ENCODE results near the gene IGSF9B.

IGSF9B gene

GRCh38 chr11:133934096-133934495 lies 22.7 kb downstream of the IGSF9B start:
- Histone ChIP-seq H3K4me2 (ENCODE audit: low read length) (no peak overlapping the region), H3K9me3 (ENCODE audit: control insufficient read depth, low read length) (no peaks in the 10 kb centered on the region), H3K36me3 (ENCODE audit: control insufficient read depth, insufficient read depth, low read length) (no peaks in the 10 kb centered on the region), H3K27ac (no peak overlapping the region), H2AFZ (no peak overlapping the region), H3K4me3 (ENCODE audit: low read depth, low read length) (no peak overlapping the region), H3K79me2 (no peaks in the 10 kb centered on the region), H3K27me3 (ENCODE audit: control insufficient read depth, insufficient read depth, low read length) (no peaks in the 10 kb centered on the region), H3K4me1 (peaks cover 16% of the 10 kb centered on the region), H3K9ac (no peak overlapping the region)
- TF ChIP-seq, protein P1, sequence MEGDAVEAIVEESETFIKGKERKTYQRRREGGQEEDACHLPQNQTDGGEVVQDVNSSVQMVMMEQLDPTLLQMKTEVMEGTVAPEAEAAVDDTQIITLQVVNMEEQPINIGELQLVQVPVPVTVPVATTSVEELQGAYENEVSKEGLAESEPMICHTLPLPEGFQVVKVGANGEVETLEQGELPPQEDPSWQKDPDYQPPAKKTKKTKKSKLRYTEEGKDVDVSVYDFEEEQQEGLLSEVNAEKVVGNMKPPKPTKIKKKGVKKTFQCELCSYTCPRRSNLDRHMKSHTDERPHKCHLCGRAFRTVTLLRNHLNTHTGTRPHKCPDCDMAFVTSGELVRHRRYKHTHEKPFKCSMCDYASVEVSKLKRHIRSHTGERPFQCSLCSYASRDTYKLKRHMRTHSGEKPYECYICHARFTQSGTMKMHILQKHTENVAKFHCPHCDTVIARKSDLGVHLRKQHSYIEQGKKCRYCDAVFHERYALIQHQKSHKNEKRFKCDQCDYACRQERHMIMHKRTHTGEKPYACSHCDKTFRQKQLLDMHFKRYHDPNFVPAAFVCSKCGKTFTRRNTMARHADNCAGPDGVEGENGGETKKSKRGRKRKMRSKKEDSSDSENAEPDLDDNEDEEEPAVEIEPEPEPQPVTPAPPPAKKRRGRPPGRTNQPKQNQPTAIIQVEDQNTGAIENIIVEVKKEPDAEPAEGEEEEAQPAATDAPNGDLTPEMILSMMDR (IDR thresholded peaks at IDR 0.05): no peak

DNA sequence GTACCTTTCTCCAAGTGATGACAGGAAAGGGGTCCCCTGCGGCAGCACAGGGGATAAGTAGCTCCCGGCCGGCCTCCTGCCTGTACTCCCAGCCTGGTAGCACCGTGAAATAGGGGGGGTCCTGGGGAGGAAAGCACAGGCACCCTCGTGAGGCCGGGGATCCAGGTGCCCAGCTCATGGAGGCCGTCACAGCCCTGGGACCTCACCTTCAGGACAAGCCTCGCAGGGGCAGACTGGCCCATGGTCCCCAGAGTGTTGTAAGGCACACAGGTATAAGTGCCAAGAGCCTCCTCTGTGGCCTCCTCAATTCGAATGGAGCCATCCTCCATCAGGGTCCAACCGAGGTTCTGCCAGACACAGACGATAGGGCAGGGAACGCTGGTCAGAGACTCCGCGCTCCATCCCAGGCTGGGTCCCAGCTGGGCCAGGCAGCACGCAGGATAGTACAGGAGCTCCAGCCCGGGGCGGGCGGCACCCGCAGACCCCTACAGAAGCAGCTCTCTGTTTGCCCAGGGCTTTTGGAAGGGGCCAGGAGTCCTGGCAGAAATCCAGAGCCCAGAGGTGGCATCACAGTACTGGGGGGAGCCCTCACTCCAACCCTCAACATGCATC lies 25.2 kb downstream of the IGSF9B start:
- no peak overlapping the region for H3K9ac ChIP-seq
- no peaks in the 10 kb centered on the region for H3K9me3 ChIP-seq (ENCODE audit: control insufficient read depth, low read length)
- no peak overlapping the region for H3K4me3 ChIP-seq (ENCODE audit: low read depth, low read length)
- TF ChIP-seq, protein P1 (IDR thresholded peaks at IDR 0.05): no peak
- no peaks in the 10 kb centered on the region for H3K36me3 ChIP-seq (ENCODE audit: control insufficient read depth, insufficient read depth, low read length)
- no peak overlapping the region for H2AFZ ChIP-seq
- H3K27ac ChIP-seq: no peak overlapping the region
- H3K79me2 ChIP-seq: no peaks in the 10 kb centered on the region
- no peak overlapping the region for H3K4me2 ChIP-seq (ENCODE audit: low read length)
- H3K4me1 ChIP-seq: peaks cover 26% of the 10 kb centered on the region
- no peaks in the 10 kb centered on the region for H3K27me3 ChIP-seq (ENCODE audit: control insufficient read depth, insufficient read depth, low read length)

- H3K79me2 ChIP-seq: no peaks in the 10 kb centered on the region
- H3K27ac ChIP-seq: no peak overlapping the region
Observed at GRCh38 chr11:133930767-133931448, 25.9 kb downstream of the IGSF9B start.

GRCh38 chr11:133930053-133930766 lies 26.6 kb downstream of the IGSF9B start:
- Histone ChIP-seq H2AFZ (no peak overlapping the region), H3K4me2 (ENCODE audit: low read length) (no peak overlapping the region), H3K9ac (no peak overlapping the region), H3K4me1 (peaks cover 21% of the 10 kb centered on the region), H3K36me3 (ENCODE audit: control insufficient read depth, insufficient read depth, low read length) (no peaks in the 10 kb centered on the region), H3K79me2 (no peaks in the 10 kb centered on the region), H3K27ac (no peak overlapping the region), H3K9me3 (ENCODE audit: control insufficient read depth, low read length) (no peaks in the 10 kb centered on the region), H3K4me3 (ENCODE audit: low read depth, low read length) (no peak overlapping the region), H3K27me3 (ENCODE audit: control insufficient read depth, insufficient read depth, low read length) (no peaks in the 10 kb centered on the region)
- TF ChIP-seq, protein P1 (IDR thresholded peaks at IDR 0.05): no peak

More at GRCh38 chr11:133930767-133931448, 25.9 kb downstream of the IGSF9B start:
- Histone ChIP-seq H3K4me1 (peaks cover 21% of the 10 kb centered on the region), H3K4me2 (ENCODE audit: low read length) (no peak overlapping the region), H2AFZ (no peak overlapping the region), H3K9ac (no peak overlapping the region), H3K9me3 (ENCODE audit: control insufficient read depth, low read length) (no peaks in the 10 kb centered on the region), H3K36me3 (ENCODE audit: control insufficient read depth, insufficient read depth, low read length) (no peaks in the 10 kb centered on the region), H3K27me3 (ENCODE audit: control insufficient read depth, insufficient read depth, low read length) (no peaks in the 10 kb centered on the region), H3K4me3 (ENCODE audit: low read depth, low read length) (no peak overlapping the region)
- TF ChIP-seq, protein P1 (IDR thresholded peaks at IDR 0.05): no peak
